HG03139 (cell line): ENCODE data around the gene CREB1.
"Not testable (repeated sequence)": the region's sequence is repeated elsewhere in the genome, so short reads cannot be mapped to it uniquely, and the experiment has no call there.

ENCODE experiments used
- ATAC-seq: cut with Tn5 transposase; IDR thresholded peaks from one replicate; pipeline ENCODE4 v1.9.1; 2021; ENCODE audit not compliant: unreplicated experiment

CREB1 gene

GRCh38 chr2:207529330-207530159 lies at the start of gene CREB1:
CREB1 (plus strand) TSS chr2:207529962; CDS start chr2:207555636, 25,674 bp downstream.
- peak; percentile 77 for ATAC-seq

- no peak for ATAC-seq
These were observed 49.2 kb upstream of the CREB1 start for GRCh38 chr2:207480521-207481040.

- ATAC-seq: no peak
These were observed 47.8 kb upstream of the CREB1 start for GRCh38 chr2:207481924-207482323.

GRCh38 chr2:207482630-207483029 lies 47.1 kb upstream of the CREB1 start:
- ATAC-seq: no peak

GRCh38 chr2:207483066-207483465 lies 46.7 kb upstream of the CREB1 start:
- no peak for ATAC-seq

GRCh38 chr2:207483477-207483876 lies 46.3 kb upstream of the CREB1 start:
- ATAC-seq: no peak

- no peak for ATAC-seq
These were observed 45.0 kb upstream of the CREB1 start for GRCh38 chr2:207484444-207485391.

GRCh38 chr2:207487650-207488311 lies 42.0 kb upstream of the CREB1 start:
- ATAC-seq: no peak

GRCh38 chr2:207489251-207489650 lies 40.5 kb upstream of the CREB1 start:
- no peak for ATAC-seq

- ATAC-seq: no peak
These were observed 39.3 kb upstream of the CREB1 start for GRCh38 chr2:207490441-207490840.

GRCh38 chr2:207491086-207491485 lies 38.7 kb upstream of the CREB1 start:
- ATAC-seq: no peak

- no peak for ATAC-seq
These were observed 37.8 kb upstream of the CREB1 start for GRCh38 chr2:207491956-207492355.

- ATAC-seq: no peak
These were observed 37.3 kb upstream of the CREB1 start for GRCh38 chr2:207492461-207492860.

- no peak for ATAC-seq
These were observed 35.6 kb upstream of the CREB1 start for GRCh38 chr2:207494137-207494536.

- not testable (repeated sequence) for ATAC-seq
These were observed 32.8 kb upstream of the CREB1 start for GRCh38 chr2:207496936-207497335.

GRCh38 chr2:207497596-207497995 lies 32.2 kb upstream of the CREB1 start:
- no peak for ATAC-seq

- no peak for ATAC-seq
These were observed 31.3 kb upstream of the CREB1 start for GRCh38 chr2:207498427-207498826.

- ATAC-seq: no peak
These were observed 30.6 kb upstream of the CREB1 start for GRCh38 chr2:207499114-207499513.

- no peak for ATAC-seq
These were observed 27.8 kb upstream of the CREB1 start for GRCh38 chr2:207501802-207502576.

GRCh38 chr2:207502577-207503198 lies 27.1 kb upstream of the CREB1 start:
- no peak for ATAC-seq
